ENCODE measurements around the gene KLRF1. TPM values are rescaled to one million over a fixed set of nuclear protein-coding genes. Genes with fewer than 3 reads are reported as not detected.

The KLRF1 gene
- total RNA-seq, 1 experiment from 2014 or later: not detected

DNA sequence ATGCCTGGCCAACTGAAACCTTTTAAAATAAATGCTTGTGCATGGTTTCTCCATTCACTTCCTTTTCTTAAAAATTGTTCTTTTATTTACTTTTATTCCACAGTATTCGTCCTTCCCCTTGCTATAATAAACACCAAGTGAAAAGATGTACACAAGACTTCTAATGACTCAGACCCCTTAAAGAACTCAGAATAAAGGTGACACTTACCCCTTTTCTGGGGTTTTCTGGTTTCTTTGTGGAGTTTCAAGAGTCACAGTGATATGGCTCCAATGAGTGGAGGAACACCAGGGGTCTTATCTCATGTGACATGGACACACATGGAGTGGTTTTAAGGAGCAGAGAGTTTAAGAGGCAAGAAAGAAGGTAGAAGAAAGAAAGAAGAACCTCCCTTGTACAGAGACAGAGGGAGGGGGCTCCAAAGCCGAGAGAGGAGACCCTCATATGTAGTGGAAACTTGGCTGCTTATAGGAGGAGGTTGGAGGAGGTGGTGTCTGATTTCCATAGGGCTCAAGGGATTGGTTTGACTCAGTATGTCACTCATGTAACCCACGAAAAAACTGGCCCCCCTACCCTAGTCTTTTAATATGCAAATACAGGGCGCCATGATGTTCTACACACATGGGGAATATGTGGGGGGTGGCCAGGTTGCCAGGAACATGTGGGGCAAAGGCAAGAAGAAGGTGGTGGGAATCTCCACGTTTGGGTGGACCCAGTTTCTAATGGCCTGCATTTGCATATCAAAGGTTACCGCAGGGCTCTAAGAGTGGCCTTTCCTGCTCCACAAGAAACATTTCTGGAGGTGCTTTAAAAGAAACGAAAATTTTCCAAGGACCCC is 44.5 kb upstream of the KLRF1 start:
- Histone ChIP-seq H3K4me2 (ENCODE audit: low read length) (no peak overlapping the region), H3K36me3 (ENCODE audit: low read depth, low read length) (no peaks in the 10 kb centered on the region), H3K79me2 (ENCODE audit: low read length) (no peaks in the 10 kb centered on the region), H3K4me1 (ENCODE audit: insufficient read depth, low read length) (no peaks in the 10 kb centered on the region), H3K27me3 (ENCODE audit: low read length) (no peaks in the 10 kb centered on the region), H3K9me3 (ENCODE audit: low read length) (no peaks in the 10 kb centered on the region), H3K27ac (ENCODE audit: low read length) (no peak overlapping the region), H3K4me3 (ENCODE audit: low read length) (no peak overlapping the region), H2AFZ (ENCODE audit: low read length) (no peak overlapping the region), H4K20me1 (ENCODE audit: low read length) (no peaks in the 10 kb centered on the region), H3K9ac (ENCODE audit: low read length) (no peak overlapping the region), H3K9me2 (replicated peaks; ENCODE audit: low read length) (no peaks in the 10 kb centered on the region), H3F3A (ENCODE audit: low read length, unreplicated experiment) (no peaks in the 10 kb centered on the region)
- TF ChIP-seq, protein P1, sequence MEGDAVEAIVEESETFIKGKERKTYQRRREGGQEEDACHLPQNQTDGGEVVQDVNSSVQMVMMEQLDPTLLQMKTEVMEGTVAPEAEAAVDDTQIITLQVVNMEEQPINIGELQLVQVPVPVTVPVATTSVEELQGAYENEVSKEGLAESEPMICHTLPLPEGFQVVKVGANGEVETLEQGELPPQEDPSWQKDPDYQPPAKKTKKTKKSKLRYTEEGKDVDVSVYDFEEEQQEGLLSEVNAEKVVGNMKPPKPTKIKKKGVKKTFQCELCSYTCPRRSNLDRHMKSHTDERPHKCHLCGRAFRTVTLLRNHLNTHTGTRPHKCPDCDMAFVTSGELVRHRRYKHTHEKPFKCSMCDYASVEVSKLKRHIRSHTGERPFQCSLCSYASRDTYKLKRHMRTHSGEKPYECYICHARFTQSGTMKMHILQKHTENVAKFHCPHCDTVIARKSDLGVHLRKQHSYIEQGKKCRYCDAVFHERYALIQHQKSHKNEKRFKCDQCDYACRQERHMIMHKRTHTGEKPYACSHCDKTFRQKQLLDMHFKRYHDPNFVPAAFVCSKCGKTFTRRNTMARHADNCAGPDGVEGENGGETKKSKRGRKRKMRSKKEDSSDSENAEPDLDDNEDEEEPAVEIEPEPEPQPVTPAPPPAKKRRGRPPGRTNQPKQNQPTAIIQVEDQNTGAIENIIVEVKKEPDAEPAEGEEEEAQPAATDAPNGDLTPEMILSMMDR (conservative IDR thresholded peaks at IDR 0.05; ENCODE audit: low read depth, low read length): no peak
- TF ChIP-seq EZH2 (IDR thresholded peaks at IDR 0.05; ENCODE audit: low read length, unreplicated experiment): no peak
- ChIA-PET POLR2A (ENCODE audit: unreplicated experiment) (no interaction called here), CTCF (no interaction called here)
- intact Hi-C loops (cut with micrococcal nuclease): no loop called here
- no TSS peak for BruUV-seq (replicated peaks)
- DNase-seq (no peak), ATAC-seq (no peak)

DNA sequence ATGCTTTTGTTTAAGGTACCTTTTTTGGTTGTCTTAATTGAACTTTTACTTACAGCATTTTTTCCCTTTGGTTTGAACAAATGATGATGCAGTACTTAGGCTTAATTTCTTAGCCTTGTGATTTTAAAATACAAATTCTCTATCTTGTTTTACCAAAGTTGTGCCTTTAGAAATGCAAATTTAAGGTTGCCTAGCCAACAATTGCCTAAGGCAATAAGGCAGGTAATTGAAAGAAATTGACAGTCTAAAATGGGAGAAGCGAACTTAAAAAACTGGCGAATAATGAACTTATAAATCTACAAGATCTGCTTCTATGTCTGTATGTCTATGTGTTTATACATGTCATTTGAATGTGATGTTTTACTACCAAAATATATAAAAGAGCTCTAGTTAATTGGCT is 43.0 kb upstream of the KLRF1 start:
- no peak overlapping the region for H3K9ac ChIP-seq (ENCODE audit: low read length)
- H2AFZ ChIP-seq (ENCODE audit: low read length): no peak overlapping the region
- no peak overlapping the region for H3K27ac ChIP-seq (ENCODE audit: low read length)
- no TSS peak for BruUV-seq (replicated peaks)
- no peaks in the 10 kb centered on the region for H3K27me3 ChIP-seq (ENCODE audit: low read length)
- no peaks in the 10 kb centered on the region for H4K20me1 ChIP-seq (ENCODE audit: low read length)
- no peaks in the 10 kb centered on the region for H3K9me2 ChIP-seq (replicated peaks; ENCODE audit: low read length)
- no peaks in the 10 kb centered on the region for H3K79me2 ChIP-seq (ENCODE audit: low read length)
- ChIA-PET POLR2A (ENCODE audit: unreplicated experiment) (no interaction called here), CTCF (no interaction called here)
- H3K4me2 ChIP-seq (ENCODE audit: low read length): no peak overlapping the region
- no peaks in the 10 kb centered on the region for H3K4me1 ChIP-seq (ENCODE audit: insufficient read depth, low read length)
- DNase-seq (no peak), ATAC-seq (no peak)
- no peak overlapping the region for H3K4me3 ChIP-seq (ENCODE audit: low read length)
- TF ChIP-seq EZH2phosphoT487 (IDR thresholded peaks at IDR 0.05; ENCODE audit: borderline replicate concordance, low read length) (no peak), EZH2 (IDR thresholded peaks at IDR 0.05; ENCODE audit: low read length, unreplicated experiment) (no peak)
- TF ChIP-seq, protein P1 (conservative IDR thresholded peaks at IDR 0.05; ENCODE audit: low read depth, low read length): no peak
- intact Hi-C loops (cut with micrococcal nuclease): no loop called here
- no peaks in the 10 kb centered on the region for H3K36me3 ChIP-seq (ENCODE audit: low read depth, low read length)
- no peaks in the 10 kb centered on the region for H3K9me3 ChIP-seq (ENCODE audit: low read length)
- H3F3A ChIP-seq (ENCODE audit: low read length, unreplicated experiment): no peaks in the 10 kb centered on the region

DNA sequence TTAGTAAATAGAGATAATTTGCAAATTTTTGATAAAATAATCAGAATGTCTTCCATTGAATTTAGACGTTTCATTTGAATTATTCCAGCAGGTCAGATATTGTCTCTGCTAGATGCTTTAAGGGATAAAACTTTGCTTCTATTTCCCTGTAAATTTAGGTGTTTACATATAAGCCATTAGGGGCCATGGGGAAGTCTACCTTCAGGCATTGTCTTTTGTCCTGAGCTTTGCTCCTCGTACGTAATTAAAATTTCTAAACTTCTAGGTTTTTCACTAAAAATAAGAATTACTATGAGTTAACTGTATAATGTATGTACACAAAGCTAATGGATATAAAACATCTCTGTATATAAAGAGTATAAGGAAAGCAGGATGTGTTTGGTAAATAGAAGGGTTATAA is 42.5 kb upstream of the KLRF1 start:
- H3K79me2 ChIP-seq (ENCODE audit: low read length): no peaks in the 10 kb centered on the region
- DNase-seq (no peak), ATAC-seq (no peak)
- CTCF ChIA-PET: no interaction called here
- no peaks in the 10 kb centered on the region for H3F3A ChIP-seq (ENCODE audit: low read length, unreplicated experiment)
- H2AFZ ChIP-seq (ENCODE audit: low read length): no peak overlapping the region
- H3K9me3 ChIP-seq (ENCODE audit: low read length): no peaks in the 10 kb centered on the region
- H4K20me1 ChIP-seq (ENCODE audit: low read length): no peaks in the 10 kb centered on the region
- H3K9ac ChIP-seq (ENCODE audit: low read length): no peak overlapping the region
- no peaks in the 10 kb centered on the region for H3K4me1 ChIP-seq (ENCODE audit: insufficient read depth, low read length)
- no peaks in the 10 kb centered on the region for H3K9me2 ChIP-seq (replicated peaks; ENCODE audit: low read length)
- intact Hi-C loops (cut with micrococcal nuclease): no loop called here
- TF ChIP-seq EZH2 (IDR thresholded peaks at IDR 0.05; ENCODE audit: low read length, unreplicated experiment) (no peak), EZH2phosphoT487 (IDR thresholded peaks at IDR 0.05; ENCODE audit: borderline replicate concordance, low read length) (no peak)
- TF ChIP-seq, protein P1 (conservative IDR thresholded peaks at IDR 0.05; ENCODE audit: low read depth, low read length): no peak
- no peak overlapping the region for H3K4me3 ChIP-seq (ENCODE audit: low read length)
- H3K4me2 ChIP-seq (ENCODE audit: low read length): no peak overlapping the region
- no peak overlapping the region for H3K27ac ChIP-seq (ENCODE audit: low read length)
- POLR2A ChIA-PET (ENCODE audit: unreplicated experiment): no interaction called here
- no peaks in the 10 kb centered on the region for H3K36me3 ChIP-seq (ENCODE audit: low read depth, low read length)
- no peaks in the 10 kb centered on the region for H3K27me3 ChIP-seq (ENCODE audit: low read length)
- BruUV-seq (replicated peaks): no TSS peak

Data from PC-3 (cell line).